NCI-H2081 treated with DMSO at 0.1 percent for 48 hours (cell line): ENCODE results near the gene TARBP1.
A peak's percentile ranks its signal among the peaks of the same experiment; 100 is the strongest.
"Not testable (repeated sequence)": the region's sequence is repeated elsewhere in the genome, so short reads cannot be mapped to it uniquely, and the experiment has no call there.

Experiments
- DNase-seq: peaks from one replicate; lab custom pipeline; 2025; lab: John Stamatoyannopoulos, UW

TARBP1 gene, protein sequence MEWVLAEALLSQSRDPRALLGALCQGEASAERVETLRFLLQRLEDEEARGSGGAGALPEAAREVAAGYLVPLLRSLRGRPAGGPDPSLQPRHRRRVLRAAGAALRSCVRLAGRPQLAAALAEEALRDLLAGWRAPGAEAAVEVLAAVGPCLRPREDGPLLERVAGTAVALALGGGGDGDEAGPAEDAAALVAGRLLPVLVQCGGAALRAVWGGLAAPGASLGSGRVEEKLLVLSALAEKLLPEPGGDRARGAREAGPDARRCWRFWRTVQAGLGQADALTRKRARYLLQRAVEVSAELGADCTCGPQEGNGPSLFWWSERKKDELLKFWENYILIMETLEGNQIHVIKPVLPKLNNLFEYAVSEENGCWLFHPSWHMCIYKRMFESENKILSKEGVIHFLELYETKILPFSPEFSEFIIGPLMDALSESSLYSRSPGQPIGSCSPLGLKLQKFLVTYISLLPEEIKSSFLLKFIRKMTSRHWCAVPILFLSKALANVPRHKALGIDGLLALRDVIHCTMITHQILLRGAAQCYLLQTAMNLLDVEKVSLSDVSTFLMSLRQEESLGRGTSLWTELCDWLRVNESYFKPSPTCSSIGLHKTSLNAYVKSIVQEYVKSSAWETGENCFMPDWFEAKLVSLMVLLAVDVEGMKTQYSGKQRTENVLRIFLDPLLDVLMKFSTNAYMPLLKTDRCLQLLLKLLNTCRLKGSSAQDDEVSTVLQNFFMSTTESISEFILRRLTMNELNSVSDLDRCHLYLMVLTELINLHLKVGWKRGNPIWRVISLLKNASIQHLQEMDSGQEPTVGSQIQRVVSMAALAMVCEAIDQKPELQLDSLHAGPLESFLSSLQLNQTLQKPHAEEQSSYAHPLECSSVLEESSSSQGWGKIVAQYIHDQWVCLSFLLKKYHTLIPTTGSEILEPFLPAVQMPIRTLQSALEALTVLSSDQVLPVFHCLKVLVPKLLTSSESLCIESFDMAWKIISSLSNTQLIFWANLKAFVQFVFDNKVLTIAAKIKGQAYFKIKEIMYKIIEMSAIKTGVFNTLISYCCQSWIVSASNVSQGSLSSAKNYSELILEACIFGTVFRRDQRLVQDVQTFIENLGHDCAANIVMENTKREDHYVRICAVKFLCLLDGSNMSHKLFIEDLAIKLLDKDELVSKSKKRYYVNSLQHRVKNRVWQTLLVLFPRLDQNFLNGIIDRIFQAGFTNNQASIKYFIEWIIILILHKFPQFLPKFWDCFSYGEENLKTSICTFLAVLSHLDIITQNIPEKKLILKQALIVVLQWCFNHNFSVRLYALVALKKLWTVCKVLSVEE (N-terminal part only)

DNA sequence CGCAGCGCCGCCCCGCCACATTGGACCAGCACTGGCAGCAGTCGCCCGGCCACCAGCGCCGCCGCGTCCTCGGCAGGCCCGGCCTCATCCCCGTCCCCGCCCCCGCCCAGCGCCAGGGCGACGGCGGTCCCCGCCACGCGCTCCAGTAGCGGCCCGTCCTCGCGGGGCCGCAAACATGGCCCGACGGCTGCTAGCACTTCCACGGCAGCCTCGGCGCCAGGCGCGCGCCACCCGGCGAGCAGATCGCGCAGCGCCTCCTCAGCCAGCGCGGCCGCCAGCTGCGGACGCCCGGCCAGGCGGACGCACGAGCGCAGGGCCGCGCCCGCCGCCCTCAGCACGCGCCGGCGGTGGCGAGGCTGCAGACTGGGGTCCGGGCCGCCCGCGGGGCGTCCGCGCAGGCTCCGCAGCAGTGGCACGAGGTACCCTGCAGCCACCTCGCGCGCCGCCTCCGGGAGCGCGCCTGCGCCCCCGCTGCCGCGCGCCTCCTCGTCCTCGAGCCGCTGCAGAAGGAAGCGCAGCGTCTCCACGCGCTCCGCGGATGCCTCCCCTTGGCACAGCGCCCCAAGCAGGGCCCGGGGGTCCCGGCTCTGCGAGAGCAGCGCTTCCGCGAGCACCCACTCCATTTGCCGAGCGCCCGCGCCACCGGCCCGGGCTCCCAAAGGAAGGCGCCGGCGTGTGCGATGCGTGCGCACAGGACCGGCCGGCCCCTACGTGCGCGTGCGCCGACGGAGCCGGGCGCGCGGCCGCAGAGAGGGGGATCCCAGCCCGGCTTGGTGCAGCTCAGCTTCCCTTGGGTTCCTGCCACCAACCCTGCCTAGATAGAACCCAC lies at the start of gene TARBP1:
Gene TARBP1 (minus strand): TSS at position 699 of the 829 bp plus-strand sequence. CDS start 76 bp downstream, at position 623.
- peak; percentile 71 for DNase-seq

DNA sequence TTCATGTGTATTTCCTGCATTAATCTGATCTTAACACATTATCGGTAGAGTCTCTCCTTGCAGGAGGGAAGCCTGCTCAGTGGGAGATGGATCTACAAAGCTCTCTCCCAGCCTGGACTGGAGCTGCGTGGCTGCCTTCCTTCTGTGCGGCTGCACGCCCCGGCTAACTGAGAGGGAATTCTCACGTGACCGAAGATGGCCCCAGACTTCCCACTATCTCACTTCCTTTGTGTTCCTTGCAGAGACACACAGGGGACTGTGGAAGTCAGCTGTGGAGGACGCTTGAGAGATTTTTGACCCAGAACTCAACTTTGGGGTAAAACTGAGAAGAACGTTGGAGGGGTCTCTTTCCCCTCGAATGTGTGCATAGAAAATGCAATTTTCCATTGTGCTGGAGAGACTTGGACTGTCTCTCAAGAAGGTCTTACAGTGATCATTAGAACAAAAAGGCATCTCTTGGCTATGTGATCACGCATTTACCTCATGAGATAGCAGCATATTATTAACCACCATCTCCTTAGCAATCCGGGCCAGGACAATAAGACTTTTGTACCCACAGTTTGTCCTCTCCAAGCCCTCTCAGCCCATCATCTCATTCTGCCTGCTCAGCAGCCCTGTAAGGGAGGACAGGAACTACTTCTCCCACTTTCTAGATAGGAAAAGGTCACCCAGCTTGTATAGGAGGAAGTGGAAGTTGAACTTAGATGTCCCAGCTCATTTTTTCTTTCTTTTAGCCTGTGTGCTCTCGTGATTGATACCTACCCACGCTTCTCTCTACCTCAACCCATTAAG lies 49.3 kb upstream of the TARBP1 start:
- no peak for DNase-seq

DNA sequence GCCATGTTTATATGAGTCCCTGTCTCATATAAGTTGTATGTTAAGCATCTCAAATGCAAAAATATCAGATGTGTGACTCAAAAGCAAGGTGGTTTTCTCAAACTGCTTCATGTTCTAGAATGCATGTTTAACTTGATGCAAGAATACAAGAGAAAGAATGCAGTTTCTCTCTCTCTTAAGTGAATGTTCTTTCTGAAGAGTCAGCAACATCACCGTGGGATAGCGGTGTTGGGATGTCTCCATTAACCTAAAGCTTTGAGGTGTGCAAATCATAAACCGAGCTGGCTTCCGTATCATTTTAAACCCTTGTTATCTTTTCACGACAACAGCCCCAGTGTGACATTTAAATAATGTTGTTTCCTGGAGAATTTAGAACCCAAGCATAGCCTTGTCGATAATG lies 48.4 kb upstream of the TARBP1 start:
- DNase-seq, result no peak

DNA sequence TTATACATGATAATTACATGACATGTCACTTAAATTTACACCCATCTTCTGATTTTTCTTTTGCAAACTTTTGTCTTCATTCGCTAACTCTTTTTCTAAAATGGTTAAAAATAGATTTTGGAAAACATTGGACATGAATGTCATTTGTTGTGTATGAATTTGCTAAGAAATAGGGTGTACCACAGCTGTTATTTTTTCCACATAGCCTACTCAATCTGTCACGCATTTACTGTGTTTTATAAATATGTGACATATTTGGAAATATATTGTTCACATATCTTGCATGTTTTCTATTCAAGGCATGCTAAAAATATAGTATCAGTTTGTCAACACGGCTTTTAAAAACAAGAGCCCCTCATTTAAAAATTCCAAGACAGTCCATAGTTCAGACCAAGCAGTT lies 47.9 kb upstream of the TARBP1 start:
- DNase-seq, result no peak

DNA sequence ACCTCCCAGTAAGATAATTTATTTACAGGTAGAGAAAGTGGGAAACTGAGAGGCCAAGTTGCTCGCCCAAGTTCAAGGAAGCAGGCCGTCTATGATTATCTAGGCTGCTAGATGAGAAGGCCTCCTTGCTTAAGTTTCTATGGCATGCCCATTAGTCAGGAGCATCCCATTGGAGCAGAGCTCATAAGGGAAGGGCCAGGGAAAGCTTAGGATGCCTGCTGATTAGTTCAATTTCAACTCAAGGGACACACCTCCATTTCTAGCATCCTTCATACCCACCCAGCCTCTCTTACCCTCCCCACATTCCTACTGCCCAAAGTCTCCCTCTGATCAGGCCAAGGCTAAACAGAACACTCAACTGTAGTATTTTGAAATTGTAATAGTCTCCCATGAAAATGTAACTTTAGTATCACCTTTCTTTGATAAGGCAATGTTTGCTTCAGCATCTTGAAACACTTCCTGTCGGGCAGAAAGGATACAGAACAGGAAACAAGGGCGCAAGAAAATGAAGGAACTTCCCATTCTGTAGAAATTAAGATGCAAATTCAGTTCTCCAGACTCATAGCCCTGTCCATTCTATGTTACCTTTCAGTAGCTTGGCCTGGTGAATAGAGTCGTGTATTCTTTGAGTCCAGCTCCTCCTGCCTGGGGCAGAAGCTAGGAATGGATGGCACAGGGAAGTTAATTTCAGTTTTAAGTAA lies 46.3 kb upstream of the TARBP1 start:
- DNase-seq, result no peak

DNA sequence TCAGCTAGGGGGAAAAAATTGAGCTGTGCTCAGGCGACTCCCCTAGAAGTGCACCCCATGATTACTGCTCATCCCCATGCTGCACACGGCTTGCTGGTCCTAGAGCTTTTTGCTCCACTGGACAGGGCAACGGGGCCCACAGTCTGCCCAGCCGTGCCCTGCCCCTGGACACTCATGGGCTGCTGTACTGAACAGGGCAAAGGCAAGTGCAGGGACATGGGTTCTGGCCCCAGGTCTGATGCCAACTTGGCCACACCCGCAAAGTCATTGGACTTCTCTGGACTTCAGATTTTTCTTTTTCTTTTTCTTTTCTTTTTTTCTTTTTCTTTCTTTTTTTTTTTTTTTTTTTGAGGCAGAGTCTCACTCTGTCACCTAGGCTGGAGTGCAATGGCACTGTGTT lies 42.9 kb upstream of the TARBP1 start:
- DNase-seq, result no peak

DNA sequence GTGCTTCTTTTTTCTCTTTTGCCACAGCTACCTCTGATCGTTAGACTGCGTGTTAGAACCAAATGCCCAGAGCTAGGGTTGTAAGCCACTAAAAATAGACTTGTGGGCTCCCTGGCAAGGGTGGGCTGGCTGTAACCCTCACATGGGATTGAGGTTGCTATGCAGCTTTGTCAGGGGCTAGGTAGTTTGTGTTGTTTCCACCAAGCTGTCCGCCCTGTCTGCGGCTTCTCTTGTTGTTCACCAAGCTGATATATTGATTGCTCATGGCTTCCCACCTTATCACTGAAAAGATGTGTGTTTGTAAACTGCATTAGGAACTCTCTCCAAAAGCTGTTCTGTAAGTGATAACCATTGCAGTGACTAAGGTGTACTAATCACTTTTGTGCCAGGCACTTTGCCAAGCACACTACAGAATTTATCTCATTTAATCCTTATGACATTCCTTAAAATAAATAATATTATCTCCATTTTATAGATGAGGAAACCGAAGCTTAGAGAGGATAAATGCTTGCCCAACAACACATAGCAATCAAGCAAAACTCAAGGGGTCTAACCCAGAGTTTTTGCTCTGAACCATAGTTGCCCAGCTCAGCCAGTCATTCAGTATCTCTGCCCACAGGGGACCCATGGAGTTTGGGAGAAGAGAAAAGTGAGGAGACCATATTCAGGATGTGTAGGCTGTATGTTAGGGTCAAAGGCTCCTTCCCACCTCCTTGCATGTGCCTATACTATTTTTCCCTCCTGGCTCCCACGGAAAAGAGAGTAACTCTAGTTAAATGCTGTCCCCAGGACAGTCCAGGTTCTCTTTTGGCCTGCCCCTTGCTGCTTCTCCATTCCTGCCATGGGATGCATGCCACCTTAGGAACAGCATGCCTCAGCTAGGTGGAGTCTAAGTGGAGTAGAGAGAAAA lies 42.2 kb upstream of the TARBP1 start:
- DNase-seq, result no peak

DNA sequence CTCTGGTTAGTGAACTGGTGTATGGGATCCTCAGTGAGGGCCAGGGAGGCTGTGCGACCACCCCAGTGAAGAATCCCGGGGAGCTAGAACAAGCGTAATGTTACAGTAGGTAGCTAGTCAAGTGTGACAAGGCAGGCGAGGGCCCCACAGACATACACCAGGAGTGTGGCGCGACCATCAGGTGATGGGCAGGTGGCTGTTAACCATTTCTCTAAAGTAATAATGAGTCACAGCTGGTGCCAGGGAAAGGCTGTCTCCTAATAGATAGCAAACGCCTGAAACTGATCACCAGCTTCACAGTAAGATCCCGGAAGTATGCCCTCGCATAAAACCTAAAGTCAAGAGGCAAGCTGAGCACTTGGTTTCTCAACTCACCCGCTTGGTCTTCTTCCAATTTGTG lies 40.5 kb upstream of the TARBP1 start:
- DNase-seq, result no peak

DNA sequence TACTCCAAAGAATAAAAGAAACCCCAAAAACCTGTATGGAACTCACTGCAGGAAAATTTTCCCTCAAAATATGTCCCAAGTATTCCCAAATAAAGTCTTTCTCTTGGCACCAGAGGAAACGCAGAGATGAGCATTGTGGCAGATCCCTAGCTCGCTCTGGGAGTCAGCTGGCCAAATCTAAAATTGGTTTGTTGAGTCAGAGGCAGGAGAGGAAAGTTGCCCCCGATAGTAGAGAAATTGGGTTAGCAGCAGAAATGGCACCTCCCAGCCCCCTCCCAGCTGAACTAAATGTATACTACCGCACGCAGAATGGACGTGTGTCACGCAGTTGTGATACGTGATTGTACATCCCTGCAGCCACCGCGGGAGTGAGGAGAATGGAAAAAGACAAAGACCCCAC lies 39.9 kb upstream of the TARBP1 start:
- no peak for DNase-seq

DNA sequence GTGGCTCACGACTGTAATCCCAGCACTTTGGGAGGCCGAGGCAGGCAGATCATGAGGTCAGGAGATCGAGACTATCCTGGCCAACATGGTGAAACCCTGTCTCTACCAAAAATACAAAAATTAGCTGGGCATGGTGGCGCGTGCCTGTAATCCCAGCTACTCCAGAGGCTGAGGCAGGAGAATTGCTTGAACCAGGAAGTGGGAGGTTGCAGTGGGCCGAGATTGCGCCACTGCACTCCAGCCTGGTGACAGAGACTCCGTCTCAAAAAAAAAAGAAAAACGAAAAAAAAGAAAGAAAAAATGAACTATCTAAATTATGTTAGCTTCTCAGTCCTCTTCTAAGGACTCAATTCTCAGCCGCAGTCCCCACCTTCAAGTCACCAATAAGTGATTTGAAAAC lies 39.1 kb upstream of the TARBP1 start:
- not testable (repeated sequence) for DNase-seq

DNA sequence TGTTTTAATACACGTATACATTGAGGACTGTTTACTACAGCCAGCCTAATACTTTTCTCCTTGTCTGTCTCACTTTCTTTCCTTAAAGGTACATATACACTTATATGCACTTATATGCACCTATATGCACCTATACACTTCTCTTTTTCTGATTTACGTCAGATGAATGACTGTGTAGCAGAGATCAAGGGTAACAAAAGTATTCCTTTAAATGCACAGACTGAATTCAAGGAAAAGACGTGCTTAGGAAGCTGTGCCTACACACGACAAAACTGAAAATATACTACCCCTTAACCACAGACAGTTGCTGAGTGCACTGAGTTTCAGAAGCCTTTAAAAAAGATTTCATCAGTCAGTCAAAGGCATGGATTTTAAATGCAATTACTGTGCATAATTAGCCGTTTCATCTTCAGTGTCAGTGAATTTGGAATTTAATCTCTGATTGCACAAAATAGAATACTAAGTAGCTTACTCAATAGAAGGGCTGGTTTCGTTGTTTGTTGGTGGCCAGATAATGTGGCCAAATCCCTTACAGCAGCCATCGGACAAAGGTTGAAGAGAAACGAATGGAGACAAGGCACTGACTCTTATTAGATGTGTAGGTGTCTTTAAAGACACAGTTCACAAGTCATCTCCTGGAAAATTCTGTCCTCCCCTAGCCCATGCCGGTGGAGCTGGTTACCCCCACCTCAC lies 38.3 kb upstream of the TARBP1 start:
- no peak for DNase-seq

DNA sequence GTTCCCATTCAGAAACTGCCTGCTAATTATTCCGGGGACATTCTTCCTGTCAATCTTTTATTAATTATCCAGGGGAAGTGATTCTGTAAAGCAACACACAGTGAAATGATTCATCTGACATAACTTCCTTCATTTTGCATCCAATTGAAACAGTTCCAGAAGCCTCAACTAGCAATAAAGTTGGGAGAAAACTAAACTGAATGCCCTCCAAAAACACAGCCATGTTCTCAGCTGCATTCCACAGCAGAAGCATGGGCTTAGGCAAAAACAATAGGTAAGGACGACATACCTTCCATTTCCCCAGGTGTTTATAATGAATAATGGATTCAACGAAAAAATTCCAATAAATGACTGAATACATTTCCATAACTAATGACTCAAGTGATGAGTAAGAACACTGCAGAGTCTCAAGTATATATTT lies 36.9 kb upstream of the TARBP1 start:
- DNase-seq, result no peak

DNA sequence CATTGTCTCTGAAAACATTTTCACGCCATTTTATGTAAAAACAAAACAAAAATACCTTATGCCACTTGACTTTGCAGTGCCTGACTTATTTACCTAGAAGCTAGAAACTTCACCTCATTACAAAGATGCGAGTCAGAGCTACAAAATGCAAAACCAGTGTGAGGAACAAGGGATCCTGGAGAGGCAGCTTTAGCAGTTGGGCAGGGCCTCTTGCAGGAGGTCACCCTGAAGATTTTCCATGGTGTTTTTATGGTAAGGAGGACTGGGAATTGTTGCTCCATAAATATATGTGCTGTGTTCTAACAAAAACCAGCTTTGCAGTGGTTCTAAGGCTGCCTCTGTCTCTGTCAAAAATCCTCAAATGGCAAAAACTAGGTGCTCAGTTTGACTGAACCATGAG lies 36.4 kb upstream of the TARBP1 start:
- DNase-seq, result no peak

DNA sequence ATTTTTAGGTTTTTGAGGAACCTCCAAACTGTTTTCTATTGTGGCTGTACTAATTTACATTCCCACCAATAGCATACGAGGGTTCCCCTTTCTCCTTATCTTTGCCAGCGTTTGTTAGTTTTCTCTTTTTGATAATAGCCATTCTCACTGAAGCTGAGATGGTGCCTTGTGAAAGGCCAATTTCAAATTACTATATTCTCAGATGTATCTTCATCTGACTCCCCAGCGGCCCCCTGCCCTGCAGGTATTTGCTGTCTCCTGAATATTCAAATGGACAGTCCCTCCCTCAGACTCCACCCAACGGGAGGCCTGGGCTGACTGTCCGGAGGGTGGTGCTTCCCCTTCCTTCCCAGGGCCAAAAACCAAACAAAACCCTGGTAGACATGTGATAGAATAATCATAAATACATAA lies 33.5 kb upstream of the TARBP1 start:
- DNase-seq, result no peak

DNA sequence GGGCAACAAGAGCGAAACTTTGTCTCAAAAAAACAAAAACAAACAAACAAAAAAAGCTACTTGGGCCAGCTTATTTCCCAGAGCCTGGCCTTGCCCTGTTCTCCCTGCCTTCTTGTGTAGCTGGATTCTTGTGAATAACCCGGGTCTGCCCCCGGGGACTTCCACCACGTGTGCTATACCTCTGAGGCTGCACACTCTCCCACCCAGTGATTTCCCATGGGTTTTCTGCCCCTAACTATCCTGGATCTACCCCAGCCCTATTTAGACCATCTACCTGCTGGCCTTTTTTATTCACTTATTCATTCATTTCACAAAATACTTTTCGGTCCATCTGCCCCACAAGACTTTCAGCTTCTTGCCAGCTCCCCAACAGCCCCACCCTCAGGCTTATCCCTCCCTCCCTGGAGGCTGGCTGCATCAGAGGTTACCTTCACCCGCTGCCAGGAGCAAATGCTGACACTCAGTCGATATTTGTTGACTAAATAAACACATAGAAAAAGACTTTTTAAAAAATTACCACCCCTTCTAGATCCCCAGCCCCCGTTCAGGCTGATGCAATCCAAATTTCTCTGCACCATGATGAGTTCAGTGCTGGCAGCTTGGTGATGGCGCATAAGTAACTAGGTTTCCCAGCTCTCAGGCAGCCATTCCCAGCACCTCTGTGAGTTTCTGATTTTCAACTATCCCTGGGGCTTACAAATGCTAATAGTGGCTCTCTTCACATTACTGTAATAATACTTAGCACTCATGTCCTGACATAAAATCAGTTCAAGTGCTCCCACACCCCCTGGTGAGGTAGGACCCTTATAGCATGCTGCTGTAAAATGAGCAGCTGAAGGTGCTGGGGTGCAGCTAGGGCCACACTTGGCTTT lies 30.7 kb upstream of the TARBP1 start:
- no peak for DNase-seq

DNA sequence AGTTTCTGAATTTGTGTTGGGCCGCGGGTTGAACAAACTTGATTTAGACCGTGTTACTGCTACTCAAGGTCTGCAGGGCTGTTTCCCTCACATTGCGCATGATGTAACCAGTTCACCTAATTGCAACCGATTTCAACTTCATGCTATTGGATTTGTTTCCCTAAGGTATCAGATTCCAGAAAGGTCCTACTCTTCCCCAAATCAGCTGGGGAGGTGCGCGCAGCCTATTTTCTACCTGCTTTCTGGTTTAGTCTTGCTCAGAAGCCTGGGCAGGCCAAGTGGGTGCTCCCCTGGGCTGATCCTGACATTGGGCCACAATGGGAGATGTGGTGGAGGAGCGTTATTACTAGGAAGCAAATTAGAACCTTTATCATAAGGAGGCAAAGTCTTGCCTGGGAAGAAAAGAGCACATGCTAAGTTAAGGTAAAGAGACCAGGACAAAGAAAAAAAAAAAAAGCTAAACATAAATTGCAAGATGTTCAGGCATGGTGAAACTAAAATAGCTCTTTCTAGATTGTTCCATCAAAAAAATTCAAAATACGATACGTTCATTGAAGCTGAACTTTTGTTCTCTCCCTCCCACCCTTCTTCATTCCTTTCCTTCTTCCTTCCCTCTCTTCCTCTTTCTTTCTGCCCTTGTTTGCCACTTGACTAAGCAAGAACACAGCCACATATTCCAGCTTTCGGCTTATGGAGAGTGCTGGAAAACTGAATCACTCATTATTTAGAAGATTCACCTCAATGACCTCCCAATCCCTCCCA lies 28.8 kb upstream of the TARBP1 start:
- DNase-seq, result no peak
